ENCODE results near the gene ATP9B. TPM values are rescaled to one million over a fixed set of nuclear protein-coding genes. Genes with fewer than 3 reads are reported as not detected.

The ATP9B gene
- total and polyA plus RNA-seq, 10 of the 15 experiments (the other 5 are each of a cell fraction or from before 2014, with no cell fraction given) = 0.74 to 20.7 (median 12.9) TPM

- ATAC-seq (no peak), DNase-seq (ENCODE audit: low read depth, low spot score) (no peak), FAIRE-seq (no peak)
- no peaks in the 10 kb centered on the region for H3K9me3 ChIP-seq (replicated peaks; ENCODE audit: control insufficient read depth, insufficient read depth, low read length)
- no peak overlapping the region for H3K27ac ChIP-seq (ENCODE audit: control insufficient read depth, insufficient read depth)
- H3K36me3 ChIP-seq (ENCODE audit: control insufficient read depth in 2 of 2, insufficient read depth in 2 of 2, low read length in 1 of 2) = peaks cover 0 to 3% of the 10 kb centered on the region in 2 experiments; a peak in 2 of 4 replicates
- H2AFZ ChIP-seq (ENCODE audit: control insufficient read depth, low read depth, low read length) = no peak overlapping the region
- TF ChIP-seq ZNF592 (IDR thresholded peaks at IDR 0.05) = no peak
- H3K4me3 ChIP-seq = no peak overlapping the region
- in situ Hi-C loops (cut with MboI) = no loop called here
- ChIA-PET POLR2A (no interaction called here), SMC1A (ENCODE audit: uncharacterized antibody, unreplicated experiment) (no interaction called here), RAD21 (ENCODE audit: unreplicated experiment) (no interaction called here), CTCF (interaction anchor here (0.7 kb wide), 1 partner anchor 412 kb away, joined by 3 read pairs; no protein-coding TSS in a partner anchor)
- H3K4me1 ChIP-seq (ENCODE audit: control insufficient read depth, insufficient read depth, low read length) = no peaks in the 10 kb centered on the region
- no peaks in the 10 kb centered on the region for H3K79me2 ChIP-seq (ENCODE audit: control insufficient read depth, insufficient read depth, low read length)
- H3K4me2 ChIP-seq (ENCODE audit: control insufficient read depth, insufficient read depth) = no peak overlapping the region
- intact Hi-C loops (cut with micrococcal nuclease; ENCODE audit: unreplicated experiment) = no loop called here
- BruUV-seq (replicated peaks) = no TSS peak
- no peaks in the 10 kb centered on the region for H3K27me3 ChIP-seq (replicated peaks in 1 of 2; ENCODE audit: control insufficient read depth in 2 of 2, insufficient read depth in 2 of 2, low read length in 1 of 2)
- H4K20me1 ChIP-seq (ENCODE audit: control insufficient read depth, insufficient read depth) = no peaks in the 10 kb centered on the region
- WGBS (ENCODE audit: insufficient coverage, insufficient replicate concordance, low lambda C conversion rate, missing lambda C conversion rate) = 91% methylated on average over 8 of the region's 8 CpGs
- no peak overlapping the region for H3K9ac ChIP-seq (ENCODE audit: control insufficient read depth, insufficient read depth, low read length)
Observed at GRCh38 chr18:79299711-79300110, 230.5 kb downstream of the ATP9B start.

GRCh38 chr18:79300413-79300812 lies 231.2 kb downstream of the ATP9B start:
- SMC1A ChIA-PET (ENCODE audit: uncharacterized antibody, unreplicated experiment) = no interaction called here
- no peaks in the 10 kb centered on the region for H4K20me1 ChIP-seq (ENCODE audit: control insufficient read depth, insufficient read depth)
- no peaks in the 10 kb centered on the region for H3K4me1 ChIP-seq (ENCODE audit: control insufficient read depth, insufficient read depth, low read length)
- H3K4me3 ChIP-seq = no peak overlapping the region
- no peaks in the 10 kb centered on the region for H3K79me2 ChIP-seq (ENCODE audit: control insufficient read depth, insufficient read depth, low read length)
- no peak overlapping the region for H3K4me2 ChIP-seq (ENCODE audit: control insufficient read depth, insufficient read depth)
- no TSS peak for BruUV-seq (replicated peaks)
- CTCF ChIA-PET = interaction anchor here (0.7 kb wide), 1 partner anchor 412 kb away, joined by 3 read pairs; no protein-coding TSS in a partner anchor
- ATAC-seq = no peak
- H3K27ac ChIP-seq (ENCODE audit: control insufficient read depth, insufficient read depth) = no peak overlapping the region
- H2AFZ ChIP-seq (ENCODE audit: control insufficient read depth, low read depth, low read length) = no peak overlapping the region
- in situ Hi-C loops (cut with MboI) = no loop called here
- no peak for FAIRE-seq
- WGBS (ENCODE audit: insufficient coverage, insufficient replicate concordance, low lambda C conversion rate, missing lambda C conversion rate) = 97% methylated on average over 9 of the region's 9 CpGs
- POLR2A ChIA-PET = no interaction called here
- H3K36me3 ChIP-seq (ENCODE audit: control insufficient read depth in 2 of 2, insufficient read depth in 2 of 2, low read length in 1 of 2) = peaks cover 0 to 7% of the 10 kb centered on the region in 2 experiments; a peak in 2 of 4 replicates
- no peaks in the 10 kb centered on the region for H3K27me3 ChIP-seq (replicated peaks in 1 of 2; ENCODE audit: control insufficient read depth in 2 of 2, insufficient read depth in 2 of 2, low read length in 1 of 2)
- intact Hi-C loops (cut with micrococcal nuclease; ENCODE audit: unreplicated experiment) = no loop called here
- H3K9ac ChIP-seq (ENCODE audit: control insufficient read depth, insufficient read depth, low read length) = no peak overlapping the region
- DNase-seq (ENCODE audit: low read depth, low spot score) = no peak
- H3K9me3 ChIP-seq (replicated peaks; ENCODE audit: control insufficient read depth, insufficient read depth, low read length) = no peaks in the 10 kb centered on the region
- RAD21 ChIA-PET (ENCODE audit: unreplicated experiment) = no interaction called here
- no peak for TF ChIP-seq BHLHE40 (IDR thresholded peaks at IDR 0.05; ENCODE audit: borderline replicate concordance in 1 of 2, low read depth in 2 of 2, low read length in 1 of 2)
- no peak for TF ChIP-seq IKZF2 (IDR thresholded peaks at IDR 0.05)
- no peak for TF ChIP-seq KDM1A (IDR thresholded peaks at IDR 0.05; ENCODE audit: borderline replicate concordance)
- TF ChIP-seq, protein P1, sequence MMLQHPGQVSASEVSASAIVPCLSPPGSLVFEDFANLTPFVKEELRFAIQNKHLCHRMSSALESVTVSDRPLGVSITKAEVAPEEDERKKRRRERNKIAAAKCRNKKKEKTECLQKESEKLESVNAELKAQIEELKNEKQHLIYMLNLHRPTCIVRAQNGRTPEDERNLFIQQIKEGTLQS (IDR thresholded peaks at IDR 0.05; ENCODE audit: borderline replicate concordance, extremely low read depth, low read depth, low read length) = no peak
- TF ChIP-seq RAD21 (IDR thresholded peaks at IDR 0.05; ENCODE audit: insufficient read depth, low read depth, low read length) = no peak
- no peak for TF ChIP-seq TARDBP (IDR thresholded peaks at IDR 0.05; ENCODE audit: borderline replicate concordance)
- no peak for TF ChIP-seq CREM (IDR thresholded peaks at IDR 0.05; ENCODE audit: low read depth)
- TF ChIP-seq MEF2A (IDR thresholded peaks at IDR 0.05; ENCODE audit: insufficient read depth, low read depth, low read length) = no peak
- no peak for TF ChIP-seq ZNF207 (IDR thresholded peaks at IDR 0.05; ENCODE audit: borderline replicate concordance)
- no peak for TF ChIP-seq RUNX3 (IDR thresholded peaks at IDR 0.05; ENCODE audit: low read length)
- no peak for TF ChIP-seq CEBPB (IDR thresholded peaks at IDR 0.05; ENCODE audit: borderline replicate concordance in 1 of 2, low read depth in 2 of 2, low read length in 2 of 2)
- TF ChIP-seq, protein P2, sequence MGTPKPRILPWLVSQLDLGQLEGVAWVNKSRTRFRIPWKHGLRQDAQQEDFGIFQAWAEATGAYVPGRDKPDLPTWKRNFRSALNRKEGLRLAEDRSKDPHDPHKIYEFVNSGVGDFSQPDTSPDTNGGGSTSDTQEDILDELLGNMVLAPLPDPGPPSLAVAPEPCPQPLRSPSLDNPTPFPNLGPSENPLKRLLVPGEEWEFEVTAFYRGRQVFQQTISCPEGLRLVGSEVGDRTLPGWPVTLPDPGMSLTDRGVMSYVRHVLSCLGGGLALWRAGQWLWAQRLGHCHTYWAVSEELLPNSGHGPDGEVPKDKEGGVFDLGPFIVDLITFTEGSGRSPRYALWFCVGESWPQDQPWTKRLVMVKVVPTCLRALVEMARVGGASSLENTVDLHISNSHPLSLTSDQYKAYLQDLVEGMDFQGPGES (IDR thresholded peaks at IDR 0.05) = no peak
